Panc1 (cell line): ENCODE data around the gene C11orf21.

ENCODE experiments used
- SIN3A ChIP-seq: IDR thresholded peaks from 2 replicates; pipeline ENCODE4 v1.6.1; 2012; ENCODE audit warnings: low read depth, mild to moderate bottlenecking, low read length, moderate library complexity, borderline replicate concordance; ENCODE audit not compliant: insufficient read depth
- TF ChIP-seq, protein P1 (sequence below): fragments of 450-650 bp; IDR thresholded peaks from 2 replicates; pipeline ENCODE4 v1.5.1; 2017; ENCODE audit warnings: mild to moderate bottlenecking
- TF ChIP-seq, protein P2 (sequence below), 2 experiments: IDR thresholded peaks; 2 replicates each; pipeline ENCODE4 v1.6.1; 2011 to 2012; ENCODE audit warnings: low read depth in 2 of 2, control low read depth in 1 of 2, low read length in 1 of 2, mild to moderate bottlenecking in 1 of 2, moderate library complexity in 1 of 2; ENCODE audit not compliant: insufficient read depth in 1 of 2

DNA sequence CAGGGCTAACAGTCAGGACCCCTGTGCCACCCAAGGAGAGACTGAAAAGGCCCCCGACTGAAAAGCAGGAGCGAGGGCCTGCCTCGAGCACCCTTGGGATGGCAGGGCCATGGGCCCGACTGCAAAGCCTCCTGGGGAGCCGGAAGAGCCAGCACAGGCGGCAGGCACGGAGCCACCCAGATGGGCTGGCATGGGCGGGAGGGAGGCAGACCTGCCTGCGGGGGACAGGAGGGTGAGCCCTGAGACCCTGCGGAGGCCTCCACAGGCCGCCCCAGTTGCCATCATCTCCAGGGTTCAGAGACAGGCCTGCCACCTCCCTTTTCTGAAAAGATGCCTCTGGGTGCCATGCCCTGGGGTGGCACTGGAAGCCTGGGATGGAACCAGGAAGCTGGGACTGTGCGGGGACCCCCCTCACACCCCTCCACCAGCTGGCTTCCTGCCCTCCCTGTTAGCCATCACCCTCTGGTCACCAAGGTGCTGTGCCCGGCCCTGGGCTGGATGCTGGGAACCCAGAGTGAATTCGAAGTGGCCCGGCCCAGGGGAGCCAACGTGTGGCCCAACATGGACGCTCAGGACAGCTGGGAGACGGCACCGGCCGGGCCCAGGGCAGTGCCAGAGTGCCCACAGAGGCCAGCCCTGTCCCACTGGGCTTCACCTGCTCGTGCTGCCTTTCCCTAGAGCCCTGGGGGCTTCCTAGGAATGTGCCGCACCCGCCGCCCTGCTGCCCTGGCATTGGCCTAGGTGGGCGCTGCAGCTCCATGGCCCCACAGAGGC is 13.9 kb upstream of the C11orf21 start:
- TF ChIP-seq, protein P1, sequence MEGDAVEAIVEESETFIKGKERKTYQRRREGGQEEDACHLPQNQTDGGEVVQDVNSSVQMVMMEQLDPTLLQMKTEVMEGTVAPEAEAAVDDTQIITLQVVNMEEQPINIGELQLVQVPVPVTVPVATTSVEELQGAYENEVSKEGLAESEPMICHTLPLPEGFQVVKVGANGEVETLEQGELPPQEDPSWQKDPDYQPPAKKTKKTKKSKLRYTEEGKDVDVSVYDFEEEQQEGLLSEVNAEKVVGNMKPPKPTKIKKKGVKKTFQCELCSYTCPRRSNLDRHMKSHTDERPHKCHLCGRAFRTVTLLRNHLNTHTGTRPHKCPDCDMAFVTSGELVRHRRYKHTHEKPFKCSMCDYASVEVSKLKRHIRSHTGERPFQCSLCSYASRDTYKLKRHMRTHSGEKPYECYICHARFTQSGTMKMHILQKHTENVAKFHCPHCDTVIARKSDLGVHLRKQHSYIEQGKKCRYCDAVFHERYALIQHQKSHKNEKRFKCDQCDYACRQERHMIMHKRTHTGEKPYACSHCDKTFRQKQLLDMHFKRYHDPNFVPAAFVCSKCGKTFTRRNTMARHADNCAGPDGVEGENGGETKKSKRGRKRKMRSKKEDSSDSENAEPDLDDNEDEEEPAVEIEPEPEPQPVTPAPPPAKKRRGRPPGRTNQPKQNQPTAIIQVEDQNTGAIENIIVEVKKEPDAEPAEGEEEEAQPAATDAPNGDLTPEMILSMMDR = no peak
- no peak for TF ChIP-seq SIN3A
- TF ChIP-seq, protein P2, sequence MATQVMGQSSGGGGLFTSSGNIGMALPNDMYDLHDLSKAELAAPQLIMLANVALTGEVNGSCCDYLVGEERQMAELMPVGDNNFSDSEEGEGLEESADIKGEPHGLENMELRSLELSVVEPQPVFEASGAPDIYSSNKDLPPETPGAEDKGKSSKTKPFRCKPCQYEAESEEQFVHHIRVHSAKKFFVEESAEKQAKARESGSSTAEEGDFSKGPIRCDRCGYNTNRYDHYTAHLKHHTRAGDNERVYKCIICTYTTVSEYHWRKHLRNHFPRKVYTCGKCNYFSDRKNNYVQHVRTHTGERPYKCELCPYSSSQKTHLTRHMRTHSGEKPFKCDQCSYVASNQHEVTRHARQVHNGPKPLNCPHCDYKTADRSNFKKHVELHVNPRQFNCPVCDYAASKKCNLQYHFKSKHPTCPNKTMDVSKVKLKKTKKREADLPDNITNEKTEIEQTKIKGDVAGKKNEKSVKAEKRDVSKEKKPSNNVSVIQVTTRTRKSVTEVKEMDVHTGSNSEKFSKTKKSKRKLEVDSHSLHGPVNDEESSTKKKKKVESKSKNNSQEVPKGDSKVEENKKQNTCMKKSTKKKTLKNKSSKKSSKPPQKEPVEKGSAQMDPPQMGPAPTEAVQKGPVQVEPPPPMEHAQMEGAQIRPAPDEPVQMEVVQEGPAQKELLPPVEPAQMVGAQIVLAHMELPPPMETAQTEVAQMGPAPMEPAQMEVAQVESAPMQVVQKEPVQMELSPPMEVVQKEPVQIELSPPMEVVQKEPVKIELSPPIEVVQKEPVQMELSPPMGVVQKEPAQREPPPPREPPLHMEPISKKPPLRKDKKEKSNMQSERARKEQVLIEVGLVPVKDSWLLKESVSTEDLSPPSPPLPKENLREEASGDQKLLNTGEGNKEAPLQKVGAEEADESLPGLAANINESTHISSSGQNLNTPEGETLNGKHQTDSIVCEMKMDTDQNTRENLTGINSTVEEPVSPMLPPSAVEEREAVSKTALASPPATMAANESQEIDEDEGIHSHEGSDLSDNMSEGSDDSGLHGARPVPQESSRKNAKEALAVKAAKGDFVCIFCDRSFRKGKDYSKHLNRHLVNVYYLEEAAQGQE (IDR thresholded peaks at IDR 0.05; ENCODE audit: insufficient read depth in 1 of 2, low read depth in 2 of 2, low read length in 1 of 2) = no peak
